HG03469 (cell line): ENCODE measurements around the gene DVL1.
"Not testable (repeated sequence)": the region's sequence is repeated elsewhere in the genome, so short reads cannot be mapped to it uniquely, and the experiment has no call there.

ENCODE experiments used
- ATAC-seq: cut with Tn5 transposase; IDR thresholded peaks from one replicate; pipeline ENCODE4 v1.9.1; 2021; ENCODE audit warnings: mild to moderate bottlenecking, moderate library complexity, moderate number of reproducible peaks; ENCODE audit not compliant: unreplicated experiment

Gene DVL1

DNA sequence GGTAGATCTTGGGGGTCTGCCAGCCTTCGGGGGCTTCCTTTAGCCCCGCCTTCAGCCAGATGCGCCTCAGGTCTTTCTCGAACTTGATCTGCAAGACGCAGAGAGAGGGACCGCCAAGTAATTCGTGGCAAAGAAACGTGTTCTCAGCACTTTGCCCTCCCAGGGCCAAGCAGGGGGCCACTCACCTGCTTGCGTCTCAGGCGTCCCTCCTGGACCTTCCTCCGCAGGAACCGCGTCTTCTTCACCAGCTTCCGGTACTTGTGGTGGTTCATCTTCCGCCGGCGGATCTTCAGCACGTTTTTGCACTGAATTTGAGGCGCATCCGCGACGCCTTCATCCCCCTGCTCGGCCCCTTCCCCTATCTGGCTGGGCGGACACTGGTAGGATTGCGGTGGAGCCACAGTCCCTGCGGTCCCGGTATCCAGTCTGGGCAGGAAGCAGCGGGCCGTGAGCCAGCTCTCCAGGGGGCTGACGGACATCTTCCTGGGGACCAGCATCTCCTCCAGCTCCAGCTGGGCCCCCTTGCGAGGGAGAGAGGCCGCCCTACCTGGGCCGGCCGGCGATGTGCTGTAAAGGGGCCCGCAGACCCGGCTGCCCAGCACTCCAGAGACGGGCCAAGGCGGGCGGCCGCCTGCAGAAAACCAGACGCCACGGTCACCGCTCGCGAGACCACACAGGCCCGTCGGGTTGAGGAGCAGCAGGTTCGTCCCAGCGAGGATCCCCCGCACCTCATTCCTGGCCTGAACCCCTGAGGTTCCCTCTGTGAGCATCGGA is 24.8 kb upstream of the DVL1 start:
- no peak for ATAC-seq

DNA sequence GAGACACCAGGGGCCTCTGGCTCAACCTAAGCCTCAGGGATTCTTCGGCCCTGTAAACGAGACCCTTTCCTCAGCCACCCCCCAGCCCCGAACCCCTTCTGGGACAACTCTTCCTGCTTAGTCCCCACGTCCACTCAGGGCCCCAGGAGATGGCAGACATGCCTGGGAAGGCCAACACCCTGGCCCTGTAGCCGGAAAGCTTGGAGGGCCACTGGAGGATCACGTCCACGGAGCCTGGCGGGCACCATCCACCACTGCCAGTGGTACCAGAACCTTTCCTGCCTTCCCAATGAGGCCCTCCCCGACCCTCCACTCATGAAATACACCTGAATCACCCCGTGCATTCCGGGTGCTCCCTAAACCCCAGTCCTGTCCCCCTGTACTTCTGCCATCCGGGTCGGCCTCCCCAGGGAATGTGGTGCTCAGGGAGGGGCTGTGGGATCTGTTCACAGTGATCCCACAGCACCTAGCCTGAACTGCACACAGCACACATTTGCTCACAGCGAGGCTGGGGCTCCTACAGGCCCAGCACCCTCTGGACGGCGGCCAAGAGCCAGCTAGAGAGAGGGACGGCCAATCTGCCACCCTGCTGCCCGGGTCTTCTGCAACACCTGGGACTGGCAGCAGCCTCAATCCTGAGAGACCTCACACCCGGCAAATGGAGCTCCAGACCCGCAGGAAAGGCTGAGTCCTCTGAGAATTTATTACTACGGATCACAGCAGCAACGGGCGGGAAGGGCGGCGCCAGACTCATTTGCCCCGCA is 24.0 kb upstream of the DVL1 start:
- ATAC-seq = no peak

DNA sequence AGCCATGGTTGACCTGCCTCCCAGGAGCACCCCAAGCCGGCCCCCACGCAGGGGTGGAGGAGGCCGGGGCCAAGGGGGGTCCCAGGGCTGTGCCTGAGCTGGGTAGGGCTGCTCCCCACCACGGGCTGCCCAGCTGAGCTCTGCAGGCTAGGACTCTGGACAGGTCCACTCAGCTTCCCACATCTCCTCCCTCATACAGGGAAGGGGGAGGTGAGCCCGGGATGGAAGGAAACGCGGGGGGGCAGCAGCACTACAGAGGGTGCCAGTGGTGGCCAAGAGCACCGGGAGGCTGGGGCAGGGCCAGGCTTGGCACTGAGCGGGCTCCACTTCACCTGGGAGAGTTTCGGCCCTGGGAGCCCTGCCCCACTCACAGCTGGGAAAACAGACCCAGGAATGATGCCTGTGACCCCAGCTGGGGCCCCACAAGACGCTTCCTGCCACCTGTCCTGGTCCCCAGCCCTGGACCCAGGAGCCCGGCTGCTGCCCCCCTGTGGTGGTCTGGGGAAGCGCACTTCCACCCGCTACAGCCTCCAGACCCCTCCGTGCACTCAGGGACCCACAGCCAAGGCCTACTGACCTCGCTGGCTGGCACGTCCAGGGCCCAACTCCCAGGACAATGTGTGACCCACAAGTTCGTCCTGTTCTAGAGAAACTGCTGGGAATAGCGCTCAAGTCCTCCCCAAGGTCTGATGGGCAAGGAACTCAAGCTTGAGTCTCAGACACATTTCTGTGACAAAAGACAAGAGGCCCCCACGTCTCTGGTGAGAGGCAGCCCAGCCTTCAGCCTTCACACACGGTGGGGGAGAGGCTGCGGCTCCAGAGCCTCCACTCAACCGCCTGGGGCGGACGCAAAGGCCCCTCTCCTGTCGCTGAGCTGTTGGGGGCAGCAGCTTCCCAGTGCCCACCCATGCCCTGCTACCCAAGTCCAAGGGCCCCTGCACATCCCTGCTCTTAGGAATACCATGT is 22.8 kb upstream of the DVL1 start:
- no peak for ATAC-seq

DNA sequence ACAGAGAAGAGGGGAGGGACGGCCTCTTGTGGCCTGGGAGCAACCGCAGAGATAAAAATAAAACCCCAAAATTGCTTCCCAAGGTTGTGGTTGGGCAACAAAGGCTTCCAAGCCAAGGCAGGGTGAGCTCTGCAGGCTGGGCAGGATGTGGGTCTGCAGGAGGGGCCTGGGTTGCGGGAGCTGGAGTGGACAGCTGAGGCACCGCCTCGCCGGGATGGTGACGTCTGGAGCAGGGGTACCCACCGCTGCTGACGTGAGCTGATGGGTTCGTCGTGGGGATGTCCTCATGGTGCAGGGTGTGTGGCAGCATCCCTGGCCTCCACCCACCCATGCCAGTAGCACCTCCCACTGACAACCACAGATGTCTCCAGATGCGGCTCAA is 22.1 kb upstream of the DVL1 start:
- no peak for ATAC-seq

DNA sequence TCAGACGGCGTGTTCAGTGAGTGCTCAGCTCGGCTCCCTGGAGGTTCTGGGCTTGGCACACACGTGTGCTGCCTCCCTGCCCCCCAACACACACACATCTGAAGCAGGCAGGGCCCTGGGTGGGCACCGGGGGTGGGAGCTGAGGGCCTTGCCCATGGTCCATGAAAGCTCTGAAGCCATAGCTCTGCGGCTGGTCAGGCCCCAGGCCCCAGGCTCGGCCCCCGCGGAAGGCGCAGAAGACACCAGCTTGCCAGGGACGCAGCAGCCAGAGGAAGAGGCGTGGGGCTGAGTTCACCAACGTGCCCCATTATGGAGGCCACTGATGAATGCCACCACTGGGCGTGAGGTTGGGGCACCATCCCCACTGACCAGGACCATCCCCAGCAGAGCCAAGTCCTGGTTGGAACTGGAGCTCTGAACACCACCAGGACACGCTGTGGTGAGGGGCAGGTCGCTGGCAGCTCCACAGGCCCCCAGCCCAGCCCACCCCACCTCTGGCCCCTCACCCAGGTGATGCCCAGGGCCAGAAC is 21.6 kb upstream of the DVL1 start:
- ATAC-seq = no peak

DNA sequence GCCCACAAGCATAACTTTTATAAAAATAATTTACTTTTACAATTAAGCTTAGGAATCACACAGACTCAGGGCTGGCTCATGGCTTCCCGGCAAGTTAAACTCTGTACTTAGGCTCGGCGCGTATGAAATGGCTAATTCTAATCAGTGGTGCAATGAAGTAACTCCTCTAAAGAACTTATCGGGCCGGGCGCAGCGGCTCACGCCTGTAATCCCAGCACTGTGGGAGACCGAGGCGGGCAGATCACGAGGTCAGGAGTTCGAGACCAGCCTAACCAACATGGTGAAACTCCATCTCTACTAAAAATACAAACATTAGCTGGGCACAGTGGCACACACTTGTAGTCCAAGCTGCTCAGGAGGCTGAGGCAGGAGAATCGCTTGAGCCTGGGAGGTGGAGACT is 20.9 kb upstream of the DVL1 start:
- ATAC-seq = not testable (repeated sequence)

DNA sequence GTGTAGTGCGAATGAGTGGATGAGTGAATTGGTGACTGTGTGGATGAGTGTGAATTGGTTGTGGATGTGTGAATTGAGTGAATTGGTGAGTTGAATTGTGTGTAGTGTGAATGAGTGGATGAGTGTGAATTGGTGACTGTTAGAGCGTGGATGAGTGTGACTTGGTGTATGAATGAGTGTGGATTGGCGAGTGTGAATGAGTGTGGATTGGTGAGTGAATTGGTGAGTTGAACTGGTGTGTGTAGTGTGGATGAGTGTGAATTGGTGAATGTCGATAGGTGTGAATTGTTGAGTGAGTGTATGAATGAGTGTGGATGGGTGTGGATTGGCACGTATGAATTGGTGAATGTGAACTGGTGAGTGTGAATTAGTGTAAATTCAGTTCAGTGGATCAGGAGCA is 18.1 kb upstream of the DVL1 start:
- no peak for ATAC-seq

DNA sequence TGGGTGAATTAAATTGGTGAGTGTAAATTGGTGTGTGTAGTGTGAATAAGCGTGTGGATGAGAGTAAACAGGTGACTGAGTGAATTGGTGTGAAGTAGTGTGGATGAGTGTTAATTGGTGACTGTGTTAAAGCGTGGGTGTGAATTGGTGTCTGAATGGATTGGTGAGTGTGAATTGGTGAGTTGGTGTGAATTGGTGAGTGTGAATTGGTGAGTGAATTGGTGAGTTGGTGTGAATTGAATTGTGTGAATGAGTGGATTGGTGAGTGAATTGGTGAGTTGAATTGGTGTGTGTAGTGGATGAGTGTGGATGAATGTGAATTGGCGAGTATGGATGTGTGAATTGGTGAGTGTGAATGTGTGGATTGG is 17.5 kb upstream of the DVL1 start:
- no peak for ATAC-seq

DNA sequence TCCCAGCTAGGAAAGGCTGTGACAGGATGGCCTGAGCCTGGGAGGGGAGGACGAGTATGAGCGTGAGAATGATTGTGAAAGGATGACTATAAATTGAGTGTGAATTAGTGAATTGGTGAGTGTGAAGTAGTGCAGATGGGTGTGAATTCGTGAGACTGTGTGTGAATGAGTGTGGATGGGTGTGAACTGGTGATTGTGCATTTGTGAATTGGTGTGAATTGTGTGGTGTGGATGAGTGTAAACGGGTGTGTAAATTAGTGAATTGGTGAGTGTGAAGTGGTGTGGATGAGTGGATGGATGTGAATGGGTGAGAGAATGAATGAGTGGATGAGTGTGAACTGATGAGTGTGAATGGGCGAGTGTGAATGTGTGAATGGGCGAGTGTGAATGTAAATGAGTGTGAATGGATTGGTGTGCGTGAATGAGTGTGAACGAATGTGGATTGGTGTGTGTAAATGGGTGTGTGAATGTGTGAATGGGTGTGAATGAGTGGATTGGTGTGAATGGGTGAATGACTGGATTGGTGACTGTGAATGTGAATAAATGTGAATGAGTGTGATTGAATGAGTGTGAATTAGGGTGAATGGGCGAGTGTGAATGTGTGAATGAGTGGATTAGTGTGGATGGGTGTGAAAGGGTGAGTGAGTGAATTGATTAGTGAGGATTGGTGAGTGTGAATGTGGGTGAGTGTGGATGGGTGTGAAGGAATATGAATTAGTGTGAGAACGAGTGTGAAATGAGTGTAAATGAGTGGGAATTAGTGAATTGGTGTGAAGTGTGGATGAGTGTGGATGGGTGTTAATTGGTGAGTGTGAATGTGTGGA is 16.9 kb upstream of the DVL1 start:
- no peak for ATAC-seq

DNA sequence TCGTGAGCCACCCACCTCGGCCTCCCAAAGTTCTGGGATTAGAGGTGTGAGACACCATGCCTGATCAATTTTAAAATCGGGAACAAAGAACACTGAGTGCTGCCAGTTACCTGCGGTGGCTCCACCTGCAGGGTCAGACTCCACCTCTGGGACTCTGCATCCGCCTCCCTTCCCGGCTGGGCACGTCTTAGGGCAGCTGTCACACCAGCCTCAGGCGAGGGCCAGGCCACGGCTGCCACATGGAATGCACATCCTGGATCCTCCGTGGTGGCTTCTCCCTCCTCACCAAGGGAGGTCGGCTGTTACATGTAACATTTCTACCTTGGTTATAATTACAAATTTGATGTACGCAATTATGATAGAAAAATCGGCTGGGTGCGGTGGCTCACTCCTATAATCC is 15.0 kb upstream of the DVL1 start:
- ATAC-seq = no peak

DNA sequence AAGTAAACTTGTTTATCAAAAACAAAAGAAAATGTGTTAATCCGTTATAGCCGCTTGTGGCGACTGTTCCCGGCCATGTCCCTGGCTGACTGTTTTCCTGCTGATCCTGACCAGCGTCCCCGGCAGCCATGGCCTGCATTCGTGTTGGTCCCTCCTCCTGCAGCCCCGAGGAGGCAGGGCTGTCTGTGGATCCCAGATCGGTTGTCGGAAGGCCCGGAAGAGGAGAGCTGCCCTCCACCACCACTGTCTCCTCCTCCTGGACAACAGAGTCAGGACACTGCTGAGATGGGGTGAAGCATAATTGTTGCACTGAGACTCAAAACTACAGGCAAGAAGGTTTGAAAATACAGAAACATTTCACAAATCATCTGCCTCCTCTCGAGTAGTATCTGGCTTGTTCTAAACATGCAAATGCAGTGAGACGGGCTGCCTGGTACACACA is 12.8 kb upstream of the DVL1 start:
- no peak for ATAC-seq

DNA sequence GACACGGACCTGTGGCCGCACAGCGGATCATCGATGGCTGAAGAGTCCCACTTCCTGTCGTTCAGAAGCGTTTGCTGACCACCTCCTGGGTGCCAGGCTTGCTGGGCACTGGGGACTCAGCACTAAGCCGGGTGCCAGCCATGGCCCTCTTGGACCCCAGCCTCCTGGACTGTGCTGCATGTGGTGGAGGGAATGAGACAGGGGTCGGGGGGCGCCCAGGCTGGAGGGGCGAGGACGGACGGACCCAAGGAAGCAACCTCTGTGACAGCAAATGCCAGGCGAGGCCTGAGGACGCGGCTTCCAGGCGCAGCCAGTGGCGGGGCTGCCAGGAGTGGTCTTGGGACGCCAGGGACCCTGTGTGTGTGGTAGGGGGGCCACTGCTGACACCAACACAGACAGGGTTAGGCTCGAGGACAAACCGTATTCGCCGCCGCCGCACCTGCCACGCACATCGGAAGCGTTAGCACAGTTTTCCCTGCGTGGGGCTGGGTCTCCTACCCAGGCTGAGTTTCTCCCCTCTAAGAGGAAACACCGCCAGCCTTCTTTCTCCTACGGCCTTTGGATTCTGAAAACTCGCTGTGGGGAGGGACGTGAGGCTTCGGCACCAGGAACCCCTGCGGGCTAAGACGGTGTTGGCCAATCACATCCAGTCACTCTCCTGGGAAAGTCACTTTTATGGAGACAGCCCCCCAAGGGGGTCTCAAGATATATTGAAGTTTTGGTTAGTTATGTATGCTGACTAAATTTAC is 12.2 kb upstream of the DVL1 start:
- ATAC-seq = no peak

DNA sequence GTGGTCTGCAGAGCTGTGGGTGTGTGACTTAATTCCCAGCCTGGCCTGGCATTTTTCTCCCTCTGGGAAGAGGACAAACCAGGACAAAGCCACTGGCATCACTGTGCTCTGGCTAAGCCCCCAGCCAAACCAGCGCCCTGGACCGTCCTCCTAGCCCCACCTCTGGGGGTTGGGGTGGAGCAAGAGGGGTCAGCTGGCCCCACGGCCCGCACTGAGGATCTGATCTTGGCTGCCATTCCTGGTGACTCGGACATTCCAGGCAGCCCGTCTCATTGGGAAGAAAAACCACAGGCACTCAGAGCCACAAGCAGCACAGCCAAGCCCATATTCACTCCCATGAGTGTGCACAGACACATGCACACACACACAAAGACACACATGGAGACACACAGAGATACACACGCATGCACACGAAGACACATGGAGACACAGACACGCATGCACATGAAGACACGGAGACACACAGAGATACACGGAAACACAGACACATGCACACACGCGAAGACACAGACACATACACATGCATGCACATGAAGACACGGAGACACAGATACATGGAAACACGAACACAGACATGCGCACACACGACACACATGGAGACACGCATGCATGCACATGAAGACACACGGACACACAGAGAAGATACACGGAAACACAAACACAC is 11.4 kb upstream of the DVL1 start:
- ATAC-seq = no peak

DNA sequence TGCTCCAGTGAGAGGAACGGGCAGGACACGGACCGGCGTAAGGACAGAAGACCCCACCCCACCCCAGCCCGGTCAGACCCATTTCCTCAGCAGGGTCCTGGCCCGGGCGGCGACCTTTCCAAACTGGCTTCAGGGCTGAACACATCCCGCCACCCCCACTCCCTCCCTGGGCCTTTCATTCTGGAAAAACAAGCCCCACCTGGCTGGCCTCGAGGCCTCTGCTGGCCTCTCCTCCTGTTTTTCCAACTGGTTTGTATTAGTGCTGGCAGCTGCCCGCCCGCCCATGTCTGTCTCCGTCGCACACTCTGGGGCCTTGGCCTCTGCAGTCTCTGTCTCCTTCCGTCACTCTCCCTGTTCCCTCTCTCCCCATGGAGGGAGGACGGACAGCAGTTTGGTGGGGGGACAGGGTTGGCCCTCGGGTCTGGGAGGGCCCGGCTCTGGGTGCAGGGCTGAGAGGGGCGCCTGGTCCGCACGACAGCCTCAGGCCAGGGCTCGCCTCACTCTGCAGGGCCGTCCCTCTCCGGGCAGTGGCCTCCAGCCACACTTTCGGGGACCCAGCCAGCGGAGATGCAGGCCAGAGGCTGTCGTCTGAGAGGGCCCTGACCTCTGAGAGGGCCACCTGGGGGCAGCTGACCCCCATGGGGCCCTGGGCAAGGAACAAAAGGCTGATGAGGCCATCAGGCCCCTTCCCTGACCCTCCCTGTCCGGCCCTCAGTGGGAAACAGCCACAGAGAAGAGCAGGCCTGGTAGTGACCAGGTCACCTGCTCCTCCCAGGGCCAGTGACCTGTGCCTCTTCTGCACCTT is 10.6 kb upstream of the DVL1 start:
- ATAC-seq = no peak

DNA sequence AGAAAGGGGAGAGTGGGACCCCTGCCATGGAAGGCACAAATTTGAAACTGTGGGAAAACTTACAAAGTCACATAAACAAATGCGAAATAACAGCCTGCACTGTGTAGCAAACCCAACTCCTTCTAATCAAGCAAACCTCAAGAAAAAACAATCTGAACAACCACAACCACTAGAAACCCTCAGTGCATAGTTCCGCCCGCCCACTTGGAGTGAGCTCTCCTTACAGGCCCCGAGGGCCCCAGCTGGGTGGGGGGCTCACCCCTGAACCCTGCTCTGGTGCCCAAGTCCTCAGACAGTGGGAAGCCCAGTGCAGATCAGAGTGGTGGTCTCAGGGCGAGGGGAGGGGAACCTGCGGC is 10.1 kb upstream of the DVL1 start:
- no peak for ATAC-seq

DNA sequence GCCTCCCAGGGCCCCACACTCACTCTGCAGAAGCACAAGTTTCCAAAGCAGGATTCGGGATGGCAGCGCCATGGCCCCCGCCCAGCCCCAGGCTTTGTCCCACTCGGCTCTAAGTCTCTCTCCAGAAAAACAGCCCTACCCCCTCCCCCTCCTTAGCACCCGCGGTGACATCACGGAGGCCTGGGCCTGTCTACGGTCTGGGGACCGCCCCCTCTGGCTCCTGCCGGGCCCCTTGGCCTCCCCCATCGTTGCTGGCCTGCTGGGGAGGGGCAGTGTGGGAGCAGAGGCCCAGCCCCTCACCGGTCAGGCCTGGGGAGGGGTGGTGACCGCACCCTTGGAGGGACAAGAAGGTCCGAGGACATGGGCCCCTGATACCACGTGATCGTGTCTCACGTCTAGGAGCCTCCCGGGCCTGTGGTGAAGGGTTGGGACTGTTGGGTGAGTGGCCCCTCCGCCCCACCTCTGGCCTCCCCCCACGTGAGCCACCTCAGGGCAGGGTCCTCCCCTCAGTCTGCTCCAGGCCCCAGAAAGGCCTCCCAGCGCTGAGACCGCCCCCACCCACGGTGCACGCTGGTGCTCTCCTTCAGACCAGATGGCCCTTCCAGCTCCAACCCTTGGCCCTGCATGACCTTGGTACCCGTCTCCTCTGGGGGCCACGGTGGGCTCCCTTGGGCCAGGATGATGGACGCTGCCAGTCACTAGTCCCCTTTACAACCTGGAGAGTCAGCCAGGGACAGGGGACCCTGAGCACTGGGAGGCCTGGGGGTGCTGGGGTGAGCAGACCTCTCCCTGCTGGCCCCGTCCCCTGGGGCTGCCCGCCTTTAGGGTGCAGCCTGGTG is 9.4 kb upstream of the DVL1 start, which contains the start of gene MXRA8:
MXRA8 (minus strand) TSS at position 123 of the 839 bp plus-strand sequence; CDS start at position 72, 51 bp downstream.
- ATAC-seq = no peak

DNA sequence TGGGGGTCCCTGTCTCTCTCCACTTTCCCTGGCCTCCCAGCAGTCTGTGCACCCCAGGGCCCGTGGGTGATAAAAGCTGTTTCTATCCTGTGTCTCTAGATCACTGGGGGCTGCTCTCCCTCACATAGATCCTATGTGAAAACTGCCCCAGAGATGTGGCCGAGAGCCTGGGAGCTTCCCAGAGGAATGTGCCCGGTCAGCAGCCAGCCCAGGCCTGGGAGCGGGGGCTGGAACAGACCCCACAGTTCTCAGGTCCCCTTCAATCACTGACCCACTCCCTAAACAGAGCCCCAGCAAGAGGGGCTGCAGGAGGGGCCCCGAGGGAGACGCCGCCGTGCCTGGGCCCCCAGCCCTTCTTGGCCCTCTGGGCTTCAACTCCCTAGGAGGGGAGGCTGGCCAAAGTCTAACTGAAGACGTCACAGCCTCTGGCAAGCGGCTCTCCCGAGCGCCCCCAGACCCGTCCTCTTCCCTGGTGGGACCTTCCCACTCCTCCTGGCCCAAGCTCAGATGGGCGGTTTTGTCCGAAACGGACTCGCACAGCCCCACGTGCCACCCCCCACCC is 8.7 kb upstream of the DVL1 start:
- ATAC-seq = no peak
